Bronchial epithelial cell (primary cell): ENCODE measurements around the gene B3GALNT2. TPM values are rescaled to one million over a fixed set of nuclear protein-coding genes. Genes with fewer than 3 reads are reported as not detected.

Experiments used
- DNase-seq: peaks from one replicate; pipeline ENCODE4 v3.0.0-alpha.2; 2010; ENCODE audit warnings: low read depth
- FAIRE-seq: peaks from 2 replicates; lab custom pipeline; 2011; peaks lifted over from hg19 to GRCh38; lab: Jason Lieb, UNC
- H3K27me3 ChIP-seq: 2 replicates; pipeline ENCODE4 v1.5.1; 2011; ENCODE audit warnings: low read length; ENCODE audit not compliant: control insufficient read depth, insufficient read depth
- H3K36me3 ChIP-seq: 2 replicates; pipeline ENCODE4 v1.5.1; 2011; ENCODE audit warnings: low read length; ENCODE audit not compliant: control insufficient read depth, insufficient read depth
- H3K4me3 ChIP-seq: 2 replicates; pipeline ENCODE4 v1.5.1; 2011; ENCODE audit warnings: mild to moderate bottlenecking, low read depth, low read length, control low read depth
- total RNA-seq: library from RNA; depleted of rRNA; stranded (reverse); fragments of >200 nt; gene quantifications from 2 replicates; pipeline ENCODE4 v1.2.1, GENCODE V29; 2014
- TF ChIP-seq, protein P1 (sequence below): IDR thresholded peaks from 2 replicates; pipeline ENCODE4 v1.5.1; 2011; ENCODE audit warnings: mild to moderate bottlenecking, moderate library complexity, low read length, control low read depth, inconsistent platforms; ENCODE audit not compliant: insufficient read depth, severe bottlenecking

B3GALNT2 gene
- total RNA-seq, 1 donor from 2014 or later: 80.3 TPM

DNA sequence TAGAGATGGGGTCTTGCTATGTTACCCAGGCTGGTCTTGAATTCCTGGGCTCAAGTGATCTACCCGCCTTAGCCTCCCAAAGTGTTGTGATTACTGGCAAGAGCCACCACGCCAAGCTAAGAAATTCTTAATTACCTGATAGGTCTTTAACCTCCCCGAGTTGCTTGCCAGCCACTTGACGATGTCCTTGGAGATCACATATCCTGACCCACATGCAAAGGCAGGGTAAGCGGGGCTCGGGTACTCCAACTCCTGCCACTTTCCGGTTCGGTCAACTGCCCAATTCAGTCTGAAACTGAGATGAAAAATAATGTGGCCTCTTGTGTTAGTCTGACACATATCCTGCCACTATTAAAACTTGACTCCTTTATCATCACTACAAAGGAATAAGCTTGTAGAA is 50.2 kb downstream of the B3GALNT2 start:
- FAIRE-seq: no peak
- H3K36me3 ChIP-seq: peaks cover 10% of the 10 kb centered on the region
- no peak for DNase-seq
- TF ChIP-seq, protein P1, sequence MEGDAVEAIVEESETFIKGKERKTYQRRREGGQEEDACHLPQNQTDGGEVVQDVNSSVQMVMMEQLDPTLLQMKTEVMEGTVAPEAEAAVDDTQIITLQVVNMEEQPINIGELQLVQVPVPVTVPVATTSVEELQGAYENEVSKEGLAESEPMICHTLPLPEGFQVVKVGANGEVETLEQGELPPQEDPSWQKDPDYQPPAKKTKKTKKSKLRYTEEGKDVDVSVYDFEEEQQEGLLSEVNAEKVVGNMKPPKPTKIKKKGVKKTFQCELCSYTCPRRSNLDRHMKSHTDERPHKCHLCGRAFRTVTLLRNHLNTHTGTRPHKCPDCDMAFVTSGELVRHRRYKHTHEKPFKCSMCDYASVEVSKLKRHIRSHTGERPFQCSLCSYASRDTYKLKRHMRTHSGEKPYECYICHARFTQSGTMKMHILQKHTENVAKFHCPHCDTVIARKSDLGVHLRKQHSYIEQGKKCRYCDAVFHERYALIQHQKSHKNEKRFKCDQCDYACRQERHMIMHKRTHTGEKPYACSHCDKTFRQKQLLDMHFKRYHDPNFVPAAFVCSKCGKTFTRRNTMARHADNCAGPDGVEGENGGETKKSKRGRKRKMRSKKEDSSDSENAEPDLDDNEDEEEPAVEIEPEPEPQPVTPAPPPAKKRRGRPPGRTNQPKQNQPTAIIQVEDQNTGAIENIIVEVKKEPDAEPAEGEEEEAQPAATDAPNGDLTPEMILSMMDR: no peak
- no peak overlapping the region for H3K4me3 ChIP-seq
- H3K27me3 ChIP-seq: no peaks in the 10 kb centered on the region

GRCh38 chr1:235450886-235451483 is 53.3 kb downstream of the B3GALNT2 start:
- DNase-seq (no peak), FAIRE-seq (no peak)
- H3K27me3 ChIP-seq: no peaks in the 10 kb centered on the region
- no peak overlapping the region for H3K4me3 ChIP-seq
- H3K36me3 ChIP-seq: peaks cover 10% of the 10 kb centered on the region
- TF ChIP-seq, protein P1: no peak

DNA sequence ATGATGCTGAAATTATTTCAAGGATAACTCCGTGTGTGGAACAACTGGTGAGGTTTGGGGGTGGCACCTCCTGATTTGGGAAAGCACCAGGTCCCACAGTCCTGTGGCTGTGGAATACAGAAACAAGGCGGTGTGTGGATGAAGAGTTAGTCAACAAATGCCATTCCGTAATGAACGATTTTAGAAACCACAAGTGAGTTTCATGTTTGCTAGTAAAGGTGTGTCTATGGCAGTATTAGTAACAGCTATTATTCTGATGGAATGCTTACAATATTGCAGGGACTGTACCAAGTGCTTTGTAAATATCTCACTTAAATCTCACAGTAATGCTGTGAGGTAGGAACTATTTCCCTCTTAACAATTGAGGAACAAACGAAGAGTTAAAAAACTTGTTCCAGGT is 53.8 kb downstream of the B3GALNT2 start:
- peaks cover 8% of the 10 kb centered on the region for H3K36me3 ChIP-seq
- no peak overlapping the region for H3K4me3 ChIP-seq
- no peaks in the 10 kb centered on the region for H3K27me3 ChIP-seq
- TF ChIP-seq, protein P1: no peak
- DNase-seq: peak; percentile 69
- FAIRE-seq: peak; percentile 47

DNA sequence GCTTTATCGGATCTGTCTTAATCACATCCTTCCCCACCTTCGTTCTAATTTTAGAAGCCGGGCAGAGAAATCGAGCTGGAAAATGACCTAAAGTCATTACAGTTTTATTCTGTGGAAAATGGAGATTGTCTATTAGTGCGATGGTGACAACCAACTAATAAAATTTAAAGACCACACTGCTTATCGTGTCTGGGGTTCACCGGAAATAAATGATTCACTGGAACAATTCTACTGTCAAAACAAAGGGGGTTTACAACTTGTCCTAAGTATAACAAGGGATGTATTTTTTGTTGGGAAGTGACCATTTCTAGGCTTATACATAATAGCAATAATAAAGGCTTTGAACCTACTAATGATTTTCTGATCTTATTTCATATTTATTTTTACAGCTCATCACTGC is 55.6 kb downstream of the B3GALNT2 start:
- H3K27me3 ChIP-seq: no peaks in the 10 kb centered on the region
- H3K4me3 ChIP-seq: no peak overlapping the region
- peaks cover 5% of the 10 kb centered on the region for H3K36me3 ChIP-seq
- TF ChIP-seq, protein P1: no peak
- FAIRE-seq (no peak), DNase-seq (no peak)

DNA sequence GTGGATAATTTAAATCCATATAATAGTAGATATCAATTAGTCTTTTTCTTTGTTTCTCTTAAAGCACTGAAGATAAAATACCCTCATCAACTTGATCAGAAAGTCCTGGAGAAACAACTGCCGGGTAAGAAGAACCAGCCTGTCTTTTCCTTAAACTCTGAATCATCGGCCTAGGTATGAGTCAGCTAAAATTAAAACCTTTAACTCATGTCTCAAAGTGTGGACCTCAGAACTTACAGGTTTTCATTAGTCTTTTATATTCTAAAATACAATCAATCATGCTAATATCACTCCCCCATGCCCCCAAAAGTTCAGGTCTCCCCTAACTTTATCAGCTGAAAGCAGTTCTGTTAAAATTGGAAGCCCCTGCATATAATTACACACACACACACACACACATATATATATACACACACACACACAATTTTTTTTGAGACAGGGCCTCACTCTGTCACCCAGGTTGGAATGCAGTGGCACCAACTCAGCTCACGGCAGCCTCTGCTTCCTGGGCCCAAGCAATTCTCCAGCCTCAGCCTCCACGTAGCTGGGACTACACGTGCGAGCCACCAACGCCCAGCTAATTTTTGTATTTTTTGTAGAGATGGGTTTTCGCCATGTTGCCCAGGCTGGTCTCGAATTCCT is 61.3 kb downstream of the B3GALNT2 start:
- Histone ChIP-seq H3K36me3 (peaks cover 4% of the 10 kb centered on the region), H3K27me3 (no peaks in the 10 kb centered on the region), H3K4me3 (no peak overlapping the region)
- DNase-seq (peak; percentile 78), FAIRE-seq (no peak)
- TF ChIP-seq, protein P1: no peak
